SK-N-SH (cell line): ENCODE results near the gene PIGW.

Experiments used
- ELF1 ChIP-seq: IDR thresholded peaks from 2 replicates; pipeline ENCODE4 v1.4.0; 2012
- EP300 ChIP-seq, 2 experiments: IDR thresholded peaks; 2 replicates each; pipeline versions ENCODE4 v1.4.0 to v1.6.1; 2012; ENCODE audit warnings: borderline replicate concordance in 1 of 2, low read depth in 1 of 2, low read length in 1 of 2
- YY1 ChIP-seq: IDR thresholded peaks from 2 replicates; pipeline ENCODE4 v1.4.0; 2012; ENCODE audit warnings: low read depth, mild to moderate bottlenecking
- TF ChIP-seq, protein P1 (sequence below): fragments of 200-600 bp; sonication (generic); IDR thresholded peaks from 2 replicates; pipeline ENCODE4 v1.6.1; 2017; ENCODE audit warnings: antibody characterized with exemption, mild to moderate bottlenecking, moderate library complexity
- TF ChIP-seq, protein P2 (sequence below): fragments of 150-350 bp; IDR thresholded peaks from 2 replicates; pipeline ENCODE4 v1.6.1; 2017; ENCODE audit warnings: antibody characterized with exemption, low read length, low read depth, borderline replicate concordance

DNA sequence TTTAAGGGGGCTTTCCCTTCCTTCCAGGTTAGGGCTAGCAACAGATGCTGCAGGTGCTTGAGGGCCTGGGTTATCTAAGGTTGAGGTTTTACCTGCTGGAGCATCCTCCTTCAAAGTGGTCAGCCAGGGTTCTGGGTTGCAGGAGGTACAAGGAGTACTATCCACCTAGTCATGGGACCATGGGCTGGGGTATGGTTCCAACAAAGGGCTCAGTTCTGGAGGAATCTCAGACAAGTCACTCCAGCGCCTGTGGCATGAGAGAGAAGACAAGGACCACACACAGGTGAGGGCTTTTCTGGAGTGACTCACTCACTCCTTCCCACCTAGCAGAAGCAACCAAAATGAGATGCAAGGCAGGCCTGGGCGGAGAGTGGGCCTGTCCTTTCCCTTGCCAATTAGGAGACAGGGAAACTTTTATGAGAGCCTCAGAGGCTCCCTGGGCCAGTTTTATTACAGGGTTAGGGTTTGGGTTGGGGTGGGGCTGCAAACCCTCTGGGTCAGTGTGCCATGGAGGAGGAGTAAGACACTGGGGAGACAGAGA, 2.3 kb upstream of the PIGW start:
- TF ChIP-seq, protein P1, sequence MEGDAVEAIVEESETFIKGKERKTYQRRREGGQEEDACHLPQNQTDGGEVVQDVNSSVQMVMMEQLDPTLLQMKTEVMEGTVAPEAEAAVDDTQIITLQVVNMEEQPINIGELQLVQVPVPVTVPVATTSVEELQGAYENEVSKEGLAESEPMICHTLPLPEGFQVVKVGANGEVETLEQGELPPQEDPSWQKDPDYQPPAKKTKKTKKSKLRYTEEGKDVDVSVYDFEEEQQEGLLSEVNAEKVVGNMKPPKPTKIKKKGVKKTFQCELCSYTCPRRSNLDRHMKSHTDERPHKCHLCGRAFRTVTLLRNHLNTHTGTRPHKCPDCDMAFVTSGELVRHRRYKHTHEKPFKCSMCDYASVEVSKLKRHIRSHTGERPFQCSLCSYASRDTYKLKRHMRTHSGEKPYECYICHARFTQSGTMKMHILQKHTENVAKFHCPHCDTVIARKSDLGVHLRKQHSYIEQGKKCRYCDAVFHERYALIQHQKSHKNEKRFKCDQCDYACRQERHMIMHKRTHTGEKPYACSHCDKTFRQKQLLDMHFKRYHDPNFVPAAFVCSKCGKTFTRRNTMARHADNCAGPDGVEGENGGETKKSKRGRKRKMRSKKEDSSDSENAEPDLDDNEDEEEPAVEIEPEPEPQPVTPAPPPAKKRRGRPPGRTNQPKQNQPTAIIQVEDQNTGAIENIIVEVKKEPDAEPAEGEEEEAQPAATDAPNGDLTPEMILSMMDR = no peak
- TF ChIP-seq, protein P2, sequence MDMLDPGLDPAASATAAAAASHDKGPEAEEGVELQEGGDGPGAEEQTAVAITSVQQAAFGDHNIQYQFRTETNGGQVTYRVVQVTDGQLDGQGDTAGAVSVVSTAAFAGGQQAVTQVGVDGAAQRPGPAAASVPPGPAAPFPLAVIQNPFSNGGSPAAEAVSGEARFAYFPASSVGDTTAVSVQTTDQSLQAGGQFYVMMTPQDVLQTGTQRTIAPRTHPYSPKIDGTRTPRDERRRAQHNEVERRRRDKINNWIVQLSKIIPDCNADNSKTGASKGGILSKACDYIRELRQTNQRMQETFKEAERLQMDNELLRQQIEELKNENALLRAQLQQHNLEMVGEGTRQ = no peak
- TF ChIP-seq YY1 = no peak
- TF ChIP-seq ELF1 = no peak
- no peak for TF ChIP-seq EP300 (IDR thresholded peaks at IDR 0.05; ENCODE audit: borderline replicate concordance in 1 of 2, low read depth in 1 of 2, low read length in 1 of 2)
